IMR-90 (cell line): ENCODE data around the gene ACIN1. TPM values are rescaled to one million over a fixed set of nuclear protein-coding genes. Genes with fewer than 3 reads are reported as not detected.
A peak's percentile ranks its signal among the peaks of the same experiment; 100 is the strongest.

Experiments
- ATAC-seq: fragments of 200-7000 bp; cut with Tn5 transposase; 2 replicates; pipeline ENCODE4 v1.9.1; 2020; ENCODE audit warnings: low read depth, mild to moderate bottlenecking, moderate library complexity
- BruUV-seq: library from RNA; stranded (reverse); fragments of 400-500 nt; replicated peaks from 2 replicates; lab custom pipeline; 2021; lab: Mats Ljungman, UMichigan
- CTCF ChIA-PET: fragments of 300-600 bp; formaldehyde crosslinking; extraction: SDS; loops from one replicate; lab custom pipeline; 2021; ENCODE audit warnings: antibody characterized with exemption; lab: Yijun Ruan, JAX
- POLR2A ChIA-PET: fragments of 300-600 bp; sonication (Branson Sonifier 250); formaldehyde crosslinking; loops from one replicate; lab custom pipeline; 2022; ENCODE audit warnings: antibody characterized with exemption; ENCODE audit not compliant: unreplicated experiment; lab: Charles Lee
- DNase-seq: peaks from one replicate; pipeline ENCODE4 v3.0.0; 2013
- H2AFZ ChIP-seq: replicated peaks from 2 replicates; pipeline ENCODE3; 2013; ENCODE audit warnings: low read length, mild to moderate bottlenecking; ENCODE audit not compliant: poor library complexity
- H2AK5ac ChIP-seq: 2 replicates; pipeline ENCODE4 v1.6.1; 2013; ENCODE audit warnings: low read depth, low read length, inconsistent platforms
- H2AK9ac ChIP-seq: replicated peaks from 2 replicates; pipeline ENCODE3; 2013; ENCODE audit warnings: mild to moderate bottlenecking, low read depth, low read length, moderate library complexity; ENCODE audit not compliant: poor library complexity
- H2BK120ac ChIP-seq: 2 replicates; pipeline ENCODE4 v1.6.1; 2013; ENCODE audit warnings: low read depth, low read length, inconsistent platforms
- H2BK15ac ChIP-seq: 3 replicates; pipeline ENCODE4 v1.6.1; 2013; ENCODE audit warnings: low read depth, low read length, inconsistent platforms
- H2BK20ac ChIP-seq: 2 replicates; pipeline ENCODE4 v1.6.1; 2013; ENCODE audit warnings: low read depth, mild to moderate bottlenecking, inconsistent platforms, low read length, moderate library complexity
- H2BK5ac ChIP-seq: 2 replicates; pipeline ENCODE4 v1.6.1; 2013; ENCODE audit warnings: mild to moderate bottlenecking, low read depth, low read length, inconsistent platforms; ENCODE audit not compliant: poor library complexity, severe bottlenecking
- H3K14ac ChIP-seq: replicated peaks from 2 replicates; pipeline ENCODE4 v1.6.1; 2013; ENCODE audit warnings: low read depth, low read length, inconsistent platforms
- H3K18ac ChIP-seq: 2 replicates; pipeline ENCODE4 v1.6.1; 2013; ENCODE audit warnings: low read depth, low read length, control low read depth
- H3K23ac ChIP-seq: 2 replicates; pipeline ENCODE4 v1.6.1; 2013; ENCODE audit warnings: low read depth, low read length, inconsistent platforms
- H3K27ac ChIP-seq: 2 replicates; pipeline ENCODE4 v1.5.1; 2013; ENCODE audit warnings: mild to moderate bottlenecking, control low read depth, low read length; ENCODE audit not compliant: insufficient read depth
- H3K27me3 ChIP-seq: 2 replicates; pipeline ENCODE4 v1.6.1; 2013; ENCODE audit warnings: low read length; ENCODE audit not compliant: control insufficient read depth, insufficient read depth
- H3K36me3 ChIP-seq: 2 replicates; pipeline ENCODE4 v1.6.1; 2013; ENCODE audit warnings: low read length, mixed read lengths; ENCODE audit not compliant: control insufficient read depth, insufficient read depth
- H3K4ac ChIP-seq: 2 replicates; pipeline ENCODE4 v1.6.1; 2013; ENCODE audit warnings: low read depth, low read length, inconsistent platforms
- H3K4me1 ChIP-seq: 2 replicates; pipeline ENCODE4 v1.6.1; 2013; ENCODE audit warnings: low read length, mixed read lengths; ENCODE audit not compliant: control insufficient read depth, insufficient read depth
- H3K4me2 ChIP-seq: 2 replicates; pipeline ENCODE4 v1.6.1; 2013; ENCODE audit warnings: low read depth, mild to moderate bottlenecking, control low read depth, low read length, moderate library complexity
- H3K4me3 ChIP-seq: 2 replicates; pipeline ENCODE4 v1.5.1; 2013; ENCODE audit warnings: low read depth, mild to moderate bottlenecking, control low read depth, low read length, moderate library complexity; ENCODE audit not compliant: insufficient read depth
- H3K56ac ChIP-seq: 2 replicates; pipeline ENCODE4 v1.6.1; 2013; ENCODE audit warnings: low read length, inconsistent platforms; ENCODE audit not compliant: insufficient read depth; ENCODE audit errors: extremely low read depth
- H3K79me1 ChIP-seq, 2 experiments: 2 replicates each; pipeline ENCODE4 v1.6.1; 2013; ENCODE audit warnings: low read length in 2 of 2, inconsistent platforms in 1 of 2, low read depth in 1 of 2
- H3K9ac ChIP-seq: 2 replicates; pipeline ENCODE4 v1.6.1; 2013; ENCODE audit warnings: low read depth, low read length, control low read depth
- H3K9me1 ChIP-seq: 2 replicates; pipeline ENCODE4 v1.6.1; 2013; ENCODE audit warnings: low read length, inconsistent platforms; ENCODE audit not compliant: insufficient read depth
- H3K9me3 ChIP-seq: 2 replicates; pipeline ENCODE4 v1.6.1; 2013; ENCODE audit warnings: low read length; ENCODE audit not compliant: control insufficient read depth, insufficient read depth
- H4K20me1 ChIP-seq: 2 replicates; pipeline ENCODE4 v1.6.1; 2013; ENCODE audit warnings: low read length, inconsistent platforms; ENCODE audit not compliant: insufficient read depth
- H4K5ac ChIP-seq: 2 replicates; pipeline ENCODE4 v1.6.1; 2013; ENCODE audit warnings: mild to moderate bottlenecking, low read depth, low read length, control low read depth
- H4K8ac ChIP-seq, 2 experiments: 2 replicates each; pipeline ENCODE4 v1.6.1; 2013; ENCODE audit warnings: low read depth in 2 of 2, low read length in 2 of 2, control low read depth in 1 of 2, inconsistent platforms in 1 of 2
- H4K91ac ChIP-seq: 2 replicates; pipeline ENCODE4 v1.6.1; 2013; ENCODE audit warnings: low read depth, low read length, inconsistent platforms; ENCODE audit not compliant: insufficient read depth
- MAZ ChIP-seq: IDR thresholded peaks from 2 replicates; pipeline ENCODE4 v1.6.1; 2012; ENCODE audit warnings: low read depth, mild to moderate bottlenecking, low read length, improper control_type of control experiment, moderate library complexity, borderline replicate concordance
- POLR2A ChIP-seq: IDR thresholded peaks from 2 replicates; pipeline ENCODE4 v1.6.1; 2012; ENCODE audit warnings: mild to moderate bottlenecking, low read depth, low read length
- RAD21 ChIP-seq: IDR thresholded peaks from 2 replicates; pipeline ENCODE4 v1.6.1; 2012; ENCODE audit warnings: low read length, improper control_type of control experiment
- WGBS, 2 experiments: methylation state at CpG; one replicate each; pipeline versions ENCODE4 v1.1.5 to v1.1.7; 2013; ENCODE audit warnings: missing lambda C conversion rate in 2 of 2; ENCODE audit not compliant: insufficient read length in 1 of 2; ENCODE audit errors: extremely low coverage in 2 of 2; 5-methylcytosine and 5-hydroxymethylcytosine counted together
- dilution Hi-C: fragments of 300-500 bp; cut with HindIII; formaldehyde crosslinking; loops from one replicate; pipeline ENCODE4 v1.14.3; 2018; ENCODE audit warnings: low sequenced_read_pairs; ENCODE audit not compliant: unreplicated experiment
- in situ Hi-C: fragments of 300-500 bp; cut with MboI; formaldehyde crosslinking; loops from 3 replicates; pipeline ENCODE4 v1.14.3; 2019; ENCODE audit warnings: low sequenced_read_pairs, inconsistent platforms, mixed read lengths
- intact Hi-C: fragments of 100-400 bp; cut with micrococcal nuclease; formaldehyde crosslinking; loops from 2 replicates; pipeline ENCODE4 v1.10.0; 2022
- polyA plus RNA-seq, 3 experiments: library from polyadenylated mRNA; depleted of rRNA; stranded (reverse); fragments of >200 nt; gene quantifications; 2 replicates each; pipeline ENCODE4 v1.2.3, GENCODE V29; 2012; ENCODE audit warnings: low replicate concordance in 1 of 3
- total RNA-seq: library from RNA; depleted of rRNA; stranded (reverse); fragments of >200 nt; gene quantifications from 2 replicates; pipeline ENCODE4 v1.2.3, GENCODE V29; 2012

ACIN1 gene
- total and polyA plus RNA-seq, 2 of the 4 experiments (the other 2 are of a cell fraction) = 73.8 to 185 TPM

DNA sequence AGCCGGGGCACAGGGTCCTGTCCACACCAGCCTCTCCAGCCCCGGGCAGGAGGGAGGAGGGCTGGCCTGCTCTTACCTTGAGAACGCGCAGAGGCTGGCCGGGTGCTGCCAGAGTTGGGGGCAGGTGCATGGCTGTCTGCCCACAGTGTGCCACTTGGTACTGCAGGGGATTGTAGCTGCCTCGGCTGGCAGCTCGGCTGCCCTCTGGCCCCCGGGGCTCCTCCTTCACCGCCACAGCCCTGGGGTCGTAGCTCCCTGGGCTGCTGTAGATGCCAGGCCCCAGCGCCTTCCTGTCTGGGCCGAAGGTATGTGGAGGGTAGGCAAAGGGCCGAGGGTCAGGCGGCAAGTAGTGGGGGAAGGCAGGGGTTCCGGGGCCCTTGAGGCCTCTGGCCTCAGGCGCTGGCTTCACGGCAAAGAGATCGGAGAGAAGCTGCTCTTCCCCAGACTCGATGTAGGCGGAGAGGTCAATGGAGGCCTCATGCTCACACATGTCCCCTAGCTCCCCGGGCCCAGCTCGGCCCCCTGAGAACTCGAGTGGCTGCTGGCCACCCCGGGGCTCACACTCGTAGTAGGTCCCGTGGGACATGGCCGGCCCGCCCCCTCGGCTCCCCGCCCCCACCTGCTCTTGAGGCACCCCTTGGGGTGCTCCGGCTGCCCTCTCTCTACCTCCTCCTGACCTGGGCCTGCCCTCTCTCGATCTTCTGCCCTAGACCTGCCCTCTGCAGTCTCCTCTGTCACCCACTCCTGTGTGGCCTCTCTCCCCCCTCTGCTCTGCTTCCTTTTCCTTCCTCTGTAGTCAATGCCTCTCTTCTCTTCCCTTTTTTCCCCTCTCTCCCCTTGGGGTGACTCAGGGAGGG, 23.8 kb upstream of the ACIN1 start, which contains the start of gene CEBPE:
TSS of gene CEBPE (minus strand) at position 750 of the 857 bp plus-strand sequence. CDS start at position 586, 164 bp downstream.
- Histone ChIP-seq H3K9ac (no peak within 1 kb of the TSS), H3K79me1 (peaks cover 5 to 9% of the 10 kb centered on the region in 2 experiments; a peak in 2 of 4 replicates), H4K5ac (no peak within 1 kb of the TSS), H3K56ac (no peak within 1 kb of the TSS), H4K8ac (no peak within 1 kb of the TSS), H2AK5ac (peak within 1 kb of the TSS; percentile 25; the same call in 1 of the 2 replicates), H3K9me3 (no peaks in the 10 kb centered on the region), H3K27ac (no peak within 1 kb of the TSS), H3K36me3 (no peaks in the 10 kb centered on the region), H3K18ac (no peak within 1 kb of the TSS), H3K14ac (no peak within 1 kb of the TSS), H2BK5ac (no peak within 1 kb of the TSS), H3K27me3 (no peaks in the 10 kb centered on the region), H3K23ac (no peak within 1 kb of the TSS), H3K4ac (0 out of 2 replicates have a peak within 1 kb of the TSS, but pooled peaks have one; percentile 16), H3K4me2 (no peak within 1 kb of the TSS), H3K4me3 (no peak within 1 kb of the TSS), H4K91ac (no peak within 1 kb of the TSS), H2BK120ac (peak within 1 kb of the TSS; percentile 30; the same call in 1 of the 2 replicates), H2BK15ac (0 out of 3 replicates have a peak within 1 kb of the TSS, but pooled peaks have one; percentile 52), H3K4me1 (peaks cover 22% of the 10 kb centered on the region), H2AK9ac (peak within 1 kb of the TSS; percentile 17), H2AFZ (peak within 1 kb of the TSS; percentile 5), H4K20me1 (no peaks in the 10 kb centered on the region), H3K9me1 (peaks cover 25% of the 10 kb centered on the region), H2BK20ac (no peak within 1 kb of the TSS)
- 93% methylated on average over 8 of the region's 32 CpGs; no CpG with 5 or more reads in 1 of the 2 experiments for WGBS, 2 experiments
- in situ Hi-C loops (loop anchor here (10.0 kb wide), 1 partner anchor 186 kb away; the partner anchor contains the start of genes BCL2L2 and PPP1R3E), intact Hi-C loops (no loop called here), dilution Hi-C loops (no loop called here)
- ATAC-seq = no peak
- no peak for DNase-seq
- POLR2A ChIA-PET = no interaction called here
- no TSS peak for BruUV-seq
- TF ChIP-seq RAD21 (no peak), POLR2A (no peak), MAZ (no peak)
- CTCF ChIA-PET = interaction anchor here (0.7 to 1.5 kb wide), 3 partner anchors 50 to 68 kb away, joined by 3 to 5 read pairs (median 4); no protein-coding TSS in a partner anchor
